SK-MEL-5 (cell line): ENCODE results near the gene FAM98C. TPM values are rescaled to one million over a fixed set of nuclear protein-coding genes. Genes with fewer than 3 reads are reported as not detected.

ENCODE experiments used
- DNase-seq: peaks from one replicate; pipeline ENCODE4 v3.0.0-alpha.2; 2016; ENCODE audit warnings: low read depth, low spot score
- in situ Hi-C: cut with HindIII; loops from 2 replicates; pipeline ENCODE4 v1.10.0; 2016; ENCODE audit warnings: low sequenced_read_pairs, high pct_unique_total_duplicates, low pct_unique_long_range_greater_than_20kb
- total RNA-seq: library from RNA; depleted of rRNA; stranded (reverse); fragments of >200 nt; shearing (Covaris generic); gene quantifications from 2 replicates; pipeline ENCODE4 v1.2.3, GENCODE V29; 2014

The FAM98C gene
- total RNA-seq, 1 experiment from 2014 or later = 6.9 TPM

GRCh38 chr19:38437917-38438316, 35.0 kb downstream of the FAM98C start:
- in situ Hi-C loops = no loop called here
- no peak for DNase-seq

GRCh38 chr19:38440592-38440991, 37.7 kb downstream of the FAM98C start:
- DNase-seq = no peak
- in situ Hi-C loops = no loop called here

GRCh38 chr19:38441657-38442348, 38.9 kb downstream of the FAM98C start:
- DNase-seq = peak; percentile 37
- in situ Hi-C loops = no loop called here

- in situ Hi-C loops = no loop called here
- DNase-seq = no peak
Measured at GRCh38 chr19:38442736-38443135, 39.8 kb downstream of the FAM98C start.

- in situ Hi-C loops = no loop called here
- DNase-seq = no peak
Measured at GRCh38 chr19:38443458-38443999, 40.6 kb downstream of the FAM98C start.

GRCh38 chr19:38444026-38444425, 41.1 kb downstream of the FAM98C start:
- DNase-seq = no peak
- in situ Hi-C loops = no loop called here

- no peak for DNase-seq
- in situ Hi-C loops = no loop called here
Measured at GRCh38 chr19:38445362-38445761, 42.5 kb downstream of the FAM98C start.

- in situ Hi-C loops = no loop called here
- DNase-seq = no peak
Measured at GRCh38 chr19:38448225-38448624, 45.3 kb downstream of the FAM98C start.

GRCh38 chr19:38449518-38449917, 46.6 kb downstream of the FAM98C start:
- in situ Hi-C loops = no loop called here
- DNase-seq = no peak

- DNase-seq = no peak
- in situ Hi-C loops = no loop called here
Measured at GRCh38 chr19:38451036-38451435, 48.1 kb downstream of the FAM98C start.

- DNase-seq = no peak
- in situ Hi-C loops = no loop called here
Measured at GRCh38 chr19:38451629-38452028, 48.7 kb downstream of the FAM98C start.

- in situ Hi-C loops = no loop called here
- peak; percentile 33 for DNase-seq
Measured at GRCh38 chr19:38452430-38453366, 49.8 kb downstream of the FAM98C start.

- in situ Hi-C loops = no loop called here
- no peak for DNase-seq
Measured at GRCh38 chr19:38453596-38453995, 50.7 kb downstream of the FAM98C start.

- DNase-seq = no peak
- in situ Hi-C loops = no loop called here
Measured at GRCh38 chr19:38455031-38455430, 52.1 kb downstream of the FAM98C start.

GRCh38 chr19:38457202-38457601, 54.3 kb downstream of the FAM98C start:
- DNase-seq = no peak
- in situ Hi-C loops = no loop called here

- in situ Hi-C loops = no loop called here
- DNase-seq = no peak
Measured at GRCh38 chr19:38457690-38458405, 55.0 kb downstream of the FAM98C start.
